Esophagus squamous epithelium (tissue), 5 donors: Measurements from ENCODE around the gene QTRT2. TPM values are rescaled to one million over a fixed set of nuclear protein-coding genes. Genes with fewer than 3 reads are reported as not detected.

Experiments
- DNase-seq: peaks from one replicate; lab custom pipeline; 2025; lab: John Stamatoyannopoulos, UW
- H3K27ac ChIP-seq, 4 donors: fragments of 200-600 bp; sonication (generic); one replicate each; pipeline ENCODE4 v1.5.1; 2016 to 2019; ENCODE audit warnings: mild to moderate bottlenecking in 1 of 4
- H3K27me3 ChIP-seq, 4 donors: fragments of 200-600 bp; sonication (generic); 1 replicate in 3 of 4; 2 replicates in 1 of 4; pipeline versions ENCODE4 v1.5.1 to v1.6.0; 2017 to 2021; ENCODE audit warnings: antibody characterized with exemption in 1 of 4
- H3K36me3 ChIP-seq, 3 donors: fragments of 200-600 bp; sonication (generic); one replicate each; pipeline ENCODE4 v1.5.1; 2016 to 2019
- H3K4me1 ChIP-seq, 3 donors: fragments of 200-600 bp; sonication (generic); one replicate each; pipeline ENCODE4 v1.5.1; 2017 to 2019
- H3K4me3 ChIP-seq, 4 donors: fragments of 200-600 bp; sonication (generic); 1 replicate in 3 of 4; 2 replicates in 1 of 4; pipeline ENCODE4 v1.5.1; 2016 to 2019; ENCODE audit warnings: mild to moderate bottlenecking in 2 of 4, moderate library complexity in 1 of 4
- H3K9me3 ChIP-seq, 3 donors: fragments of 200-600 bp; sonication (generic); one replicate each; pipeline ENCODE4 v1.5.1; 2016 to 2019
- POLR2A ChIP-seq, 4 donors: fragments of 450-650 bp; IDR thresholded peaks; one replicate each; pipeline ENCODE4 v1.6.1; 2017; ENCODE audit warnings: antibody characterized with exemption in 4 of 4, mild to moderate bottlenecking in 4 of 4, moderate library complexity in 3 of 4
- WGBS, 2 donors: methylation state at CpG; one replicate each; pipeline ENCODE4 v1.1.5; 2018; 5-methylcytosine and 5-hydroxymethylcytosine counted together
- intact Hi-C: fragments of 100-400 bp; cut with DNase I; formaldehyde crosslinking; loops from one replicate; pipeline ENCODE4 v1.15.0; 2022
- total RNA-seq, 4 donors: library from RNA; depleted of rRNA; stranded (reverse); fragments of >200 nt; gene quantifications; one replicate each; pipeline ENCODE4 v1.1.0, GENCODE V29; 2016
- TF ChIP-seq, protein P1 (sequence below), 6 experiments: fragments of 450-650 bp in 4 of 6; fragments of 200-600 bp in 2 of 6; sonication (generic) in 2 of 6; IDR thresholded peaks; one replicate each; pipeline ENCODE4 v1.5.1; 2016 to 2019; ENCODE audit warnings: antibody characterized with exemption in 6 of 6, mild to moderate bottlenecking in 4 of 6, moderate library complexity in 4 of 6
- donor health status: DM: yes; HTN: yes; CAD: no.

QTRT2 gene
- total RNA-seq, 4 donors from 2014 or later = 7.5 to 18.2 (median 15.6) TPM

DNA sequence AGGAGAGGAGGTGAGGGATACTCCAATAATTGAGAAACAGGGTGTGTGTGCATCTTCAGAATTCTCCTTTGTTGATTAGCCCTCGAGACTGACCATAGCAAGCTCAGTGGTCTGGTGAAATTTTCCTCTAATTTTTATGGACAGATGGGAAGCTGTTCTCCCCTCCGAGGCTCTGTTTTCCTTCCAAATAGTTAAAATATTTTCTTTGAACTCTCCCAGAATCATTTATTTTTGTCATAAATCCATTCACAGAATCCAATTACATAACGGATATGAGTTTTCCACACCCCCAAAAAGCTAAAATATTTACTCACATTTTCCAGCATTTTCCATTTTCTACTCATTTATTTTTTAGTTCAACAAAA is 36.5 kb downstream of the QTRT2 start:
- intact Hi-C loops = no loop called here
- Histone ChIP-seq H3K27ac (no peak overlapping the region), H3K4me1 (peaks cover 0 to 5% (median 0%) of the 10 kb centered on the region in 3 donors), H3K27me3 (no peaks in the 10 kb centered on the region), H3K36me3 (peaks cover 0 to 10% (median 0%) of the 10 kb centered on the region in 3 donors), H3K9me3 (no peaks in the 10 kb centered on the region), H3K4me3 (no peak overlapping the region)
- no peak for DNase-seq
- 34 to 35% methylated on average over 3 of the region's 3 CpGs for WGBS, 2 donors
- TF ChIP-seq, protein P1, sequence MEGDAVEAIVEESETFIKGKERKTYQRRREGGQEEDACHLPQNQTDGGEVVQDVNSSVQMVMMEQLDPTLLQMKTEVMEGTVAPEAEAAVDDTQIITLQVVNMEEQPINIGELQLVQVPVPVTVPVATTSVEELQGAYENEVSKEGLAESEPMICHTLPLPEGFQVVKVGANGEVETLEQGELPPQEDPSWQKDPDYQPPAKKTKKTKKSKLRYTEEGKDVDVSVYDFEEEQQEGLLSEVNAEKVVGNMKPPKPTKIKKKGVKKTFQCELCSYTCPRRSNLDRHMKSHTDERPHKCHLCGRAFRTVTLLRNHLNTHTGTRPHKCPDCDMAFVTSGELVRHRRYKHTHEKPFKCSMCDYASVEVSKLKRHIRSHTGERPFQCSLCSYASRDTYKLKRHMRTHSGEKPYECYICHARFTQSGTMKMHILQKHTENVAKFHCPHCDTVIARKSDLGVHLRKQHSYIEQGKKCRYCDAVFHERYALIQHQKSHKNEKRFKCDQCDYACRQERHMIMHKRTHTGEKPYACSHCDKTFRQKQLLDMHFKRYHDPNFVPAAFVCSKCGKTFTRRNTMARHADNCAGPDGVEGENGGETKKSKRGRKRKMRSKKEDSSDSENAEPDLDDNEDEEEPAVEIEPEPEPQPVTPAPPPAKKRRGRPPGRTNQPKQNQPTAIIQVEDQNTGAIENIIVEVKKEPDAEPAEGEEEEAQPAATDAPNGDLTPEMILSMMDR (IDR thresholded peaks at IDR 0.05) = no peak
- TF ChIP-seq POLR2A (IDR thresholded peaks at IDR 0.05) = no peak

DNA sequence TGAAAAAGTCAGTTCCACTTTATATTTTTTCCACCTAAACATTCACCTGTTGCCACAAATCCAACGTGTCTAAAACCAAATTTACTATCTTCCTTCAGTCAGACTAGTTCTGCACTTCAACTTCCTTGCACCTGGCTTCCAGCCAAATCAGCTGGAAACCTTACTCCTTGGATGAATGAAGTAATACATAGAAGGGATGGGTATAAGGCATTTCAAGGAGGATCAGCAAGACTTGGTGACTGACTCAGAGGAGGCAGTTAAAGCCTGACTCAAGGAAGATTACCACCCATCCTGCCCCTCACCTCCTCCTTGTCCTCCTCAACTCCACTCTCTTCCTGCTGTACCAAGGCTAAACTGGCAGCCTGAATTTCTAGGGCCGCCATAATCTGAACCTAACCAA is 37.1 kb downstream of the QTRT2 start:
- no peak for TF ChIP-seq POLR2A (IDR thresholded peaks at IDR 0.05)
- TF ChIP-seq, protein P1 (IDR thresholded peaks at IDR 0.05) = no peak
- H3K27ac ChIP-seq = no peak overlapping the region
- no peaks in the 10 kb centered on the region for H3K27me3 ChIP-seq
- H3K4me1 ChIP-seq = peaks cover 0 to 5% (median 0%) of the 10 kb centered on the region in 3 donors
- intact Hi-C loops = no loop called here
- no peaks in the 10 kb centered on the region for H3K9me3 ChIP-seq
- WGBS, 2 donors = 47 to 50% methylated on average over 2 of the region's 2 CpGs
- peaks cover 0 to 4% (median 0%) of the 10 kb centered on the region in 3 donors for H3K36me3 ChIP-seq
- no peak overlapping the region for H3K4me3 ChIP-seq
- DNase-seq = no peak

DNA sequence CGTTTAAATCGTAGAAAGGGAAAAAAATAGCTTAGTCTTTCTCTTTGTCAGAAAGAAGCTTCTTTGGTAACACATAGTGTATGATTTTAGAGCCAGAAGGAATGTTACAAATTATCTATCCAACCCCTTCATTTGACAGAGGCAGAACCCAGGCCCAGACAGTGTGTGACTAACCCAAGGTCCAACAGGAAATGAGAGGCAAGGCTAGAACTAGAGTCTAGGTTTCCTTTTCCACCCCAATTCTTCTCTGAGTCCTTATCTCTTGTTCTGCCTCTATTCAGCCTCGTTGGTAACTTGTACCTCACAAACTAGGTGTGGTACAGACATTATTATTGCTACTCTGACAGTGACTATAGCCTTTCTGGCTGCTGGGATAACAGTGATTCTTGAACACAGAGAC is 39.3 kb downstream of the QTRT2 start:
- no peak for DNase-seq
- H3K36me3 ChIP-seq = no peaks in the 10 kb centered on the region
- H3K27ac ChIP-seq = no peak overlapping the region
- H3K9me3 ChIP-seq = no peaks in the 10 kb centered on the region
- H3K27me3 ChIP-seq = peaks cover 0 to 7% (median 0%) of the 10 kb centered on the region in 4 donors
- TF ChIP-seq POLR2A (IDR thresholded peaks at IDR 0.05) = no peak
- TF ChIP-seq, protein P1 (IDR thresholded peaks at IDR 0.05) = no peak
- intact Hi-C loops = no loop called here
- peaks cover 0 to 5% (median 0%) of the 10 kb centered on the region in 3 donors for H3K4me1 ChIP-seq
- H3K4me3 ChIP-seq = no peak overlapping the region
- WGBS, 2 donors = 66% methylated on average over 3 of the region's 3 CpGs

DNA sequence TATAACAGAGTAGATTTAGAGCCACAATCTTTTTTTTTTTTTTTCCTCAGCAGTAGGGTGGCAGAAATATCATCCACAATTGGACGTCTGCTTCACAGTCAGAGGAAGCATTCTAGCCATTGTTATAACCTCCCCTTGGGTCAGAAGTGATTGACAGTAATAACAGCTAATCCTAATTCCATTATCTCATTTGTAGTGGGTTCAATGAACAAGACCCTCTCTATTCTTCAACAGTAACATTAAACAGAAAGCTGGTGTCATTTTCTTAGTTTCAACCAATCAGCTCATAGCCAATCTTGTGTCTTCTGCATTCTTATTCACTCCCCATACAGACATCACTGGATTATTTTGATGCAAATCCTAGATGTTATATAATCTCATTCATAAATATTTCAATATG is 44.6 kb downstream of the QTRT2 start:
- H3K27ac ChIP-seq = no peak overlapping the region
- no peaks in the 10 kb centered on the region for H3K9me3 ChIP-seq
- H3K4me1 ChIP-seq = no peaks in the 10 kb centered on the region
- WGBS, 2 donors = 63 to 80% methylated on average over 1 of the region's 1 CpG
- peaks cover 0 to 8% (median 0%) of the 10 kb centered on the region in 4 donors for H3K27me3 ChIP-seq
- intact Hi-C loops = no loop called here
- TF ChIP-seq, protein P1 (IDR thresholded peaks at IDR 0.05) = no peak
- no peaks in the 10 kb centered on the region for H3K36me3 ChIP-seq
- DNase-seq = no peak
- H3K4me3 ChIP-seq = no peak overlapping the region

DNA sequence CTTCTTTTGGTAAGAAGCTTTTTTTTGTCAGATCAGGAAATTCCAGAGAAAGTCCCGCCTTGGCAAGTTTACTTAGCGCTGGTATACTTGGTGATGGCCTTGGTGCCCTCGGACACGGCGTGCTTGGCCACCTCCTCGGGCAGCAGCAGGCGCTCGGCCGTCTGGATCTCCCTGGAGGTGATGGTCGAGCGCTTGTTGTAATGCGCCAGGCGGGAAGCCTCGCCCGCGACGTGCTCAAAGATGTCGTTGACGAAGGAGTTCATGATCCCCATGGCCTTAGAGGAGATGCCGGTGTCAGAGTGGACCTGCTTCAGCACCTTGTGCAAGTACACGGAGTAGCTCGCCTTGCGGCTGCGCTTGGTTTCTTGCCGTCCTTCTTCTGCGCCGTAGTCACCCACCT is 46.6 kb downstream of the QTRT2 start:
- Histone ChIP-seq H3K4me1 (no peaks in the 10 kb centered on the region), H3K27ac (no peak overlapping the region), H3K36me3 (no peaks in the 10 kb centered on the region), H3K4me3 (no peak overlapping the region), H3K27me3 (peaks cover 0 to 14% (median 0%) of the 10 kb centered on the region in 4 donors), H3K9me3 (no peaks in the 10 kb centered on the region)
- no peak for DNase-seq
- intact Hi-C loops = no loop called here
- WGBS, 2 donors = 93 to 96% methylated on average over 9 to 13 of the region's 27 CpGs
- TF ChIP-seq, protein P1 (IDR thresholded peaks at IDR 0.05) = no peak
- TF ChIP-seq POLR2A (IDR thresholded peaks at IDR 0.05) = no peak
